HTR-8/SVneo (cell line): Measurements from ENCODE around the gene PSAPL1.

Source experiments
- DNase-seq: peaks from one replicate; pipeline ENCODE4 v3.0.0; 2011; ENCODE audit warnings: low spot score, mixed read lengths; ENCODE audit not compliant: insufficient read length
- FAIRE-seq: peaks from 2 replicates; lab custom pipeline; 2011; peaks lifted over from hg19 to GRCh38; lab: Jason Lieb, UNC

PSAPL1 gene

GRCh38 chr4:7399440-7400234 is 35.1 kb downstream of the PSAPL1 start:
- DNase-seq (no peak), FAIRE-seq (no peak)

DNA sequence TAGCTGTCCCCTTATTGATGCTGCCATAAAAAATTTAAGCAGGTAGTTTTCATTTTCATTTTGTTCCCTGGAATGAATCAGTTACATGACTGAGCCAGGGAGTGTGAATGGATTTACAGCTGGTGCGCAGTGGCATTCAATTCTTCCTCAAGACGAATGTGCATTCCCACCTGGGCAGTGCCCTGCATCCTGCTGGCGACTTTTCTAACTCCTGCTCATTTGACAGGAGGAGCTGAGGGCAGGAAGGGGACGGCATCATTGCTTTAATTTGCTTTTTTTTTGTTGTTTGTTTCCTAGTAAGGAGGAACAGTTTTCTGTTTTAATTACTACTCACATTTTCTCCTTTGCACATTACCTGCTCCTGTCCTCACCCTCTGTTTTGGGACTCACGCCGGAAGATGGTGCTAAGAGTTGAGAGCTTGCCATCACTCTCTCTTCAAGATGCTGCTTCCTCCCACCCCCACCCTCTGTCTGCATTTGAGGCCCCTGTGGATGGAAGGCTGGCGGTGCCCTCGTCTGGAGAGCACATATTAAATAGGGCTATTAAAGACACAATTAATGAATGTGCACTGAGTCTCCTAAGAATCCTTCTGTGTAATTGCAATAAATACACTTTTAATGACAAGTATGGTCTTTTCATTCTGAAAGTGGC is 35.8 kb downstream of the PSAPL1 start:
- DNase-seq (no peak), FAIRE-seq (no peak)

DNA sequence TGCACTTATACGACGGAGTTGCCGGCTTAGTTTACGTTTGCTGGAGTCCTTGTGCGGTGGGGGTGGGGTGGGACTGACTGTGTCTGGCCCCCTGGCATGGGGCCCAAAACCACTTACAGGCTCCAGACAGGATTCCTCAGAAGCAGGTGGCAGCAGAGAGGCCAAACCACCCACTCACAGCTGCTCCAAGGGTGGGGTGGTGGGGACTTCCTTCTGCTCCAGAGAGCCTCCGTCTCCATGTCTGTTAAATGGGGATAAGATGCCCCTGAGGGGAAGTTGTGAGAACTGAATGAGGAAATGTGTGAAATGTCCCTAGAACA is 36.7 kb downstream of the PSAPL1 start:
- DNase-seq, result no peak
- FAIRE-seq, result no peak

DNA sequence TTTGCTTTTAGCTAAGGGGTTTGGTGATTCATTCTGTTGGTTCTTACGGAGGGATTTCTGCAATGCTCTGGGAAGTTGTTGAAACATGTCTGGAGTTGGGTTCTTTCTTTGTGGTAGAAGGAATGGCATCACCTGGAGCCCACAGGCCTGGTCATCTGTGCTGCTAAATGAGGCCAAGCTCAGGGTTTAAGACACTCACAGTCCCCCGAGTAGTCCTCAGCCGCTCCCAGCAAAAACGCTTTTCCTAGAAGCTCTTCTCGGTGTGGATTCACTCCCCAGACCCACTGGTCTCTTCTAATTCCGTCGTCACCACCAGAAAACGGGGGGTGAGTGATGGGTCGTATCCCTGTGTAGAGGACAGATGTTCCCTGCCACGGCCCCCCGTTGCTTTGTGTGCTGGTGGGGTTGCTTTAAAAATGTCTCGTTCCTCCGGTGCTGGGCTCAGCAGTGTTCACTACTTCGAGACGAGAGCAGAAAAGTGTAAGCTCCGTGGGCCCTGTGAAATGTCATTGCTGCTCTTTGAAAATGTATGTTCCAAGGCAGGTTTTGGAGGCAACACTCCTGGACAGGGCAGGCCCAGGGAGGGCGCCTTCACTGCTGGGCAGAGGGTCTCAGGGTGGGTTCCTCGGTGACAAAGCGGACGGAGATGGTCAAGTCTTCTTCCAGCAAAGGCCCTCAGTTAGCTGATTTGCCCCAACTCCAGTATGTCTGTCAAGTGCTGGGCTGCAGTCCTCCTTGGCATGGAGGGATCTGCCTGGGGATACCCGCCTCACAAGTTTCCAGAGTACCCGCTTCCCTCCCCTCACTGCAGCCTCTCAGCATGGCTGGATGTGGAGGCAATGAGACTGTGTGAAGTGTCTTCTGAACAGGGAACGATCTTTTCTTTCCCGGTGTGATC is 37.3 kb downstream of the PSAPL1 start:
- FAIRE-seq, result no peak
- DNase-seq, result no peak

DNA sequence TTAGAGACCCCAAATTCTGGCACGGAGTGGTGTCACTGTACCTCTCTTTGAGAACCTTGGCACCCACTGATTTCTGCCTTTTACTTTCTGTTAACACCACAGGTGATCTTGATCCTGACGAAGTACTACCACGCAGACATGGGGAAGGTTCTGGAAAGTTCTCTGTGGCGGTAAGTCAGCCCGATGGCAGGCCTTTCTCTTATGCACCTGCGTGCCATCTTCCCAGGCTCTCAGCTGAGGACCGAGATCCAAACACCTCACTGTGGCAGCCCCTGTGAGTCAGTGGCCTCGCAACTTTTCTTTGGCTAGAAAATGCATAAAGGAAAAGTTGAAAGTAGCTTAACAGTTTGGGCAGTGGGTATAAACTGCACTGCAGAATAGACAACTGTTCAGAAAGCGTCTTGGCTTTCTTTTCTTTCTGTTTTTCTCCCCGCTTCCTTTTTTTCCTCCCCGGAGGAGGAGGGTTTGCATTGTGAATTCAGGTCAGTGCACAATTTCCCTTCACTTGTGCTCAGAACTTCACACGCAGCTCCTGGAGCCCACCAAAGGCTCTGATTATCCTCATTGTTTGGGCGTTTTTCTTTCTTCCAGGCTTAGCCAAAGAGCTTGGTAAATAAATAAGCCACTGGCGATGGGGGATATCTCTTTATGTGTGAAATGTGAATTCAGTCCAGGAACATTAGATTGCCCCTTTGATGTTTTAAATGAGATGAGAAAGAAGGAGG is 38.4 kb downstream of the PSAPL1 start:
- no peak for DNase-seq
- no peak for FAIRE-seq

DNA sequence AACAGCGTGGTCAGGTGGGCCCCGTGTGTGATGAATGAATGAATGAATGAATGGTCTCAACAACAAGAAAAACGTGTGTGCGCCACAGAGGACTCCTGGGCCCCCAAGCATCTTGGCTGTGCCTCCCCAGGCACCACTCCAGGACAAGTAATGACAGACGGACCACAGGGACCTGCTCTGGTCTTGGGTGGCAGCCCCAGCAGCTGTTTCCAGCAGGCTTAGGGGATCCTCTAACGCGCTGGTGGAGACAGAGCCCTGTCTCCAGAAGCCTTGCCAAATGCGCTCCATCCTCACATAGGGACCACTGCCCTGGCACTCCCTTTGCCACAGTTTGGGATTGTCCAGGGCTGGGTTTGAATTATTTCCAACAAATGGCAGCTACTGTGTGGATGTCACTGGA is 39.1 kb downstream of the PSAPL1 start:
- DNase-seq, result no peak

DNA sequence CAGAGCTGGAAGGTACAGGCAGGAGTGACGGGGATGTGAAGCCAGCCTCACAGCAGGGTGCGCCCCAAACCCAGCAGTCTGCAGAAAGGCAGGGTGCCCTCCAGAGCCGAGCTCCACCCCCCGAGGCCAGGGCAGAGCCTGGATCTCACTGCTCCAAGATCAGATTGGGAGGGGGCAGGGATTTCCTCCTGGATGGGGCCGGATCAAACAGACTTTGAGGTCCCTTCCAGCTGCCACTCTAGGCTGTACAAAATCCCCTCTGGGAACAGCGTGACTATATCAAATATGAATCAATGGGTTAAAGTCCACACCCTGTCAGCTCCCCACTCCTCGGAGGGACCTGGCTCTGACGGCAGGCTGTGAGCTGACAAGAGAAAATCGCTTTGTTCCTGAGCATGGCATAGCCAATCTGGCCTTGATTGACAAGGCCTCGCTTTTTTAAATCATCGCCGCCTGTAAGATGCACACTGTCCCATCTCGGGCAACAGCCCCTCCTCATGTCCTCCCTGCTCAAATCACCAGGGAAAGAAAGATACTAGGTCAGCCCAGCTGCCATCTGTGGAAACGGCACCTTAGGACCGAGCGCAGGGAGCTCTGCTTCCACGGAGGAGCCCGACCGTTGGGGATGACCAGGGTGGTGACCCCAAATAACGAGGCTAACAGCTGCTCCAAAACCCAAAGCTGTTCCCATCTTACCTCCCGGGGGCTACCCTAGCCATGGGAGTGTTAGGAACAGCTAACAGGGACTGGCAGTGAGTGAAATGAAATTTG is 39.9 kb downstream of the PSAPL1 start:
- no peak for FAIRE-seq
- no peak for DNase-seq

More for the DNA sequence above, 39.1 kb downstream of the PSAPL1 start:
- no peak for FAIRE-seq

- DNase-seq (no peak), FAIRE-seq (no peak)
Measured at GRCh38 chr4:7393601-7394575, 40.8 kb downstream of the PSAPL1 start.

DNA sequence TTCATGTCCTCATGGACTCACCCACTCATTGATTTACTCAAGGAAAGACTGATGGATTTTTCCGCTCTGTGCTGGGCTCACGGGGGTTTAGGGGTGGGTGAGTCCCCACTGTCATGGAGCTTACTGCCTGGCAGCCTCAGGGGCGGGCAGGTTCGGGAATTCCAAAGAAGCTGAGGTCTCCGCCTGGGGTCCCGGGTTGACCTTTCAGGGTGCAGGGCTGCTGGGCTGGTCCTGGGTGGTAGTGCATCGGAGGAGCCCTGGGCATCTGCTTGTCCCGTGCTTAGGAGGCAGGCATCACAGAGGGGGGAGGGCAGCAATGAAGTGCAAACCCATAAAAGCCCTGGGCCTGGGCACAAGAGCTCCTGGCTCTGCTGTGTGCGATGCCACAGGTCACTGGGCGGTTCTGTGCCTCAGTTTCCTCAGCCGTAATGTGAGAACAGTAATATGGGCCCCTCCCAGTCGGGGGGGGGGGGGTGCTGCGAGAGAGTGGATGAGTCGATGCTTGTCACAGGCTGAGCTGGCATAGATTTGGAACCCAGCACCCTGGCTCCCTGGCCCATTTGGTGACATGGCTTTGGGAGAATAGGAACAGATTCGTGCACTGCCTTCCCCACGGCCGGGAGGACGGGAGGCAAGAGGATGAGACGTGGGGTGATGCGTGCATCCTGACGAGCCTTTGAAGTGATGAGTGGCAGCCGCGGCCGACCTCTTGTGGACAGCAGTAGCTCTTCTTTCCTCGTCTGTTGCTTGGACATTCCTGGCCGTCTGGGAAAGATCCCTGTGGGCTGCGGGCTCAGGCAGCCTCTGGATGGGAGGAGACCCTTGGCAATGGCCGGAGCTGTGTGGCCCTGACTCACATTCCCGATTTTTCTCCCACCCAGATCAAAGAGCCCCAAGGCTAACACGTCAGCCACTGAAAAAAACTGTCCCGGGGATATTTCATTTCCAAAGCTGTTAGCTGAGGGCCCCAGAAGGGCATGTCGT is 42.0 kb downstream of the PSAPL1 start:
- no peak for FAIRE-seq

GRCh38 chr4:7391637-7392437 is 42.9 kb downstream of the PSAPL1 start:
- FAIRE-seq, result no peak
- no peak for DNase-seq

More for the DNA sequence above, 42.0 kb downstream of the PSAPL1 start:
- no peak for DNase-seq

GRCh38 chr4:7390906-7391636 is 43.7 kb downstream of the PSAPL1 start:
- no peak for DNase-seq

GRCh38 chr4:7390336-7390735 is 44.4 kb downstream of the PSAPL1 start:
- no peak for FAIRE-seq

More at GRCh38 chr4:7390906-7391636, 43.7 kb downstream of the PSAPL1 start:
- FAIRE-seq, result no peak

GRCh38 chr4:7389719-7390118 is 45.0 kb downstream of the PSAPL1 start:
- DNase-seq (no peak), FAIRE-seq (no peak)

More at GRCh38 chr4:7390336-7390735, 44.4 kb downstream of the PSAPL1 start:
- no peak for DNase-seq

GRCh38 chr4:7389101-7389701 is 45.5 kb downstream of the PSAPL1 start:
- no peak for FAIRE-seq
- no peak for DNase-seq

- no peak for DNase-seq
- no peak for FAIRE-seq
Measured at GRCh38 chr4:7388627-7389026, 46.1 kb downstream of the PSAPL1 start.
